HG03066 (cell line): Measurements from ENCODE around the gene MMEL1.

Source experiments
- ATAC-seq: cut with Tn5 transposase; IDR thresholded peaks from one replicate; pipeline ENCODE4 v1.9.1; 2021; ENCODE audit warnings: low read depth; ENCODE audit not compliant: unreplicated experiment

MMEL1 gene

DNA sequence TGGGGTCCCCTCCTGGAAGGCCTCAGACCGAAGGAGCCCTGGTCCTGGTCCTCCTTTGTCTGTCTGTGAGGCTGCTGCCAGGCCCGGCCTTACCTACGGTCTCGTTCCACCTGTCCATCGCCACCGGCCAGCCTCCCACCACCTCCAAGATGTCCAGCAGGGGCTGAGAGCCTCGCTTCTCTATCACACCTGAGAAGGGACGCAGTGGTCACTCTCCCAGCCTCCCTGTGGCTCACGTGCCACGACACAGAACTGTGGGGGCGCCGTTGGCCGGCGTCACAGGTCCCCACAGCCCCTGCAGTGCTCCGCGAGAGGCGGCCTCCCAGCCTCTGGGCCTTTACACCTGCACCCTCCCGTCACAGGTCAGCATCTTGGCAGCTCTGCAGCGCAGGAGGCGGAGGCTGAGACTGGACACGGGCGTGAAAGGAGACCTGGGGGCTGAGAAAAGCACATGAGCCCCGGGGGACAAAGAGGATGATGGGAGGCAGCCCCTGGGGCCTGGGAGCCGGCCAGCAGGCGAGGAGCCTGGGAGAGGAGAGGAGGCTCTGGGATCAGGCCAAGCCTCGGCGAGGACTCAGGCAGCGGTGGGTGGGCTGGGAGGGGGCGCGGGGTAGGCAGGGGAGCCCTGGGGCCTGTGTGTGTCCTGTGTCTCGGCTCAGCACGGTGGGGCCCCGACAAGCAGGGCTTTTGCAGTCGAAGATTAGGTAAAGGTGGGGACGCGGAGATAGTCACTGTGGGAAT lies 25.8 kb downstream of the MMEL1 start:
- ATAC-seq, result no peak

DNA sequence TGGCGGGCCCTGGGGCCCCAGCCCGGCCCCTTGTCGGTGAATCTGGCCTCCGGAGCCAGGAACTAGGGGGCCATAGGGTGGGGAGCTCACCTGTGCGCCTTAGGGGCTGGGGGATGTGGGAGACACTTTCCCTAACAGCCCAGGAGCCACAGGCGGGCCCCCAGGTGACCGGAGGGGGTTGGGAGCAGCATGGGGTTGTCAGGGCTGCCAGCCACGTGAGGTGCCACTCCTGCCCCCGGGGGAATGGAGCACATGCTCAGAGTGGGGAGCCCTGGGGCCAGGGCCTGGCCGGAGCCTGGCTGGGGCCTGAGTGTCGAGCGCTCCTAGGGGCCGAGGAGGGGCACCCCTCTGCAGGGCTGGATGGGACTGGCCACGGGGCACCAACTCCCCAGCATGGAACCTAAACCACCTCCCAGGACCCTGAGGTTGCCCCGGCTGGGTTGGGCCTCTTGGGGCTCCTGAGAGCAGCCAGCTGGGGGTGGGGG lies 26.4 kb downstream of the MMEL1 start:
- no peak for ATAC-seq

DNA sequence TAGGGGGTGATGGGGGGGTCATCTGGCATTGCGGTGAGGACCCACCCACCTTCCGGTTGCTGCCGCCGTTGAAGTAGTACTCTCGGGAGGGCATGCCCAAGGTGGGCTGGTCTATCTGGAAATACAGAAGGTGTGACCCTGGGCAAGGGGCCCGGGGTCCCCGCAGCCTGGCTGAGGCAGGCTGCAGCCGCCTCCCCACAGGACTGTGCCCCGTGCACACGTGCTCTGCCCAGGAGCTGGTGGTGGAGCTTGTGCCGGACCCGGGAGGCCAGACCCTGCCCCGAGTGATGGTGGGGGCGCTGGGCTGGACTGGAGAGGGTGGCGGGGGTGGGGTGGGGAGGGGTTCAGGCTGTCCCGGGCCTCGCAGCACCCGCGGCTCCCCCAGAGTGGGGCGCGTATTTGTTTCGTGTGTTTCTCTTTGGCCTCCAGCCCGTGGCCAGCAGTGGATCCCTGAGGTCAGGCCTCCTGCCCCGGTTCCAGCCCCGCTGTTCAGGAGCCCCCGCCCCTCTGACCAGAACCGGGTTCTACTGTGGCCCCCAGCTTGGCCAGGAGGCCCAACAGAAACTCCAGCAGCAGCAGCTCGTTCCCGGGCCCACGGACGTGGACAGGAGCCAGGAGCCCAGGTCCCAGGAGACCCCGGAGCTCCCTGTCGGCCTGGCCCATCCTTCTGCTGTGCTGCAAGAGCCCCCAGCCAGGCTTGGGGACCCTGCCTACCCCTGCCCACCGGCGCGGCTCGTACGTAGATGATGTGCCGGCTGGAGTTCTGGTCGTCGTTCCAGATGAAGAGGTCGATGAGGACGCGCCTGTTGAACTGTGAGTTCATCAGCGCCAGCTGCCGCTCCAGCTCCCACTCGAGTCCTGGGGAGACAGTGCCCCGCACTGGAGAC lies 27.1 kb downstream of the MMEL1 start:
- no peak for ATAC-seq

DNA sequence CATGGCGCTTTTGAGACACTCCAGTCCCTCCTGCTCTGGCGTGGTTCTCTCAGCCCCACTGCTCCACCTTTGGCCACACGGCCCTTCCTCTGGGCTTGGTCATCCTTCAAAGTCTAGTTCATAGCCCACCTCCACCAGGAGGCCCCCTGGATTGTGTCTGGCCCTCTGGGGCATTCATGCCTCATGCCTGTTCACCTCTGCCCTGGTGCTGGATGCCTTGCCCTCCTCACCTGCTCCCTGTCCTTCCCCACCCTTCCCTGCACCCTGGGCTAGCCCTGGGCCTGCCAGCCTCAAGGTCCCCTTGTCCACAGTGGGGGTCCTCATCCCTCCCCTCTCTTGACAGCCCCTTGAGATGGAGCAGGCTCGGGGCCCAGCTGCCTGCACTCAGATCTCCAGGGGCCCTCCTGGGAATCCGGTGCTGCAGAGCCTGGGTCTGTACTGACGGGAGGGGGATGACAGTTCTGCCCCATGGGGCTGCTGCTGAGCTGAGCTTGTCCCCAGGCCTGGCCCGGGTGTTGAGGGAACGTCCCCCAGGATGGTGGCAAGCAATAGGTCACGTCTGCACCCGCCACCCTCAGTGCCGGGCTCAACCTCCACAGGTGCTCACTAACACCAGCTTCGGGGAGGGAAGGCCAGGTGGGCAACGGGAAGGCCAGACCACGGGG lies 27.8 kb downstream of the MMEL1 start:
- ATAC-seq, result no peak

DNA sequence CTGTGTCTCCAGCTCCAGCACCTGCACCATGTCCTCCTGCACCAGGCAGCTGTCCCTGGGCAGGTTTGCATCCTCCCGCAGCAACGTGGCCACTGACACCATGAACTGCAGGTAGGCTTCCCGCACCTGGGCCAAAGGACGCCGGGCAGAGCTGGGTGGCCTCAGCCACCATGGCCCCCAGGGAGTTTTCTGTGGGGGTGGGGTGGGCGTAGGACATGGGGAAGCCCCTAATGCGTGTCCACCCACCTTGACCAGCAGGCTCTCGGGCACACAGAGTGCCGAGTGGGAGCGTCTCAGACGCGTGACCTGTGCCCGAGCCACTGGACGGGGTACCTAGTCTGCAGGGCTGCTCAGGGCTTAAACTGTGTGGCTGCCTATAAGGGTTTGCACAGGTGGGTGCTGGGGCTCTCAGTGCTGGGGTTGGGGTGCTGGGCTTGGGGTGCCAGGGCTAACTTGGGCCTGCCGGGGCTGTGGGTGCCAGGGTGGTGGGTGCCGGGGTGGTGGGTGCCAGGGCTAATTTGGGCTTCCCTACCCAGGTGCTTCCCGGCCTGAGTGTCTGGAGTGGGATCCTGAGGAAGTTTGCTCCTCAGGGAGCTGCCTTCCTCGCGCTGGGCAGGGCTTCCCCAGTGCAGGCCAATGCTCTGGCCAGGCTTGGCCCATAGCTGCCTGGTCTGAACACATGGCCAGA lies 28.5 kb downstream of the MMEL1 start:
- no peak for ATAC-seq

DNA sequence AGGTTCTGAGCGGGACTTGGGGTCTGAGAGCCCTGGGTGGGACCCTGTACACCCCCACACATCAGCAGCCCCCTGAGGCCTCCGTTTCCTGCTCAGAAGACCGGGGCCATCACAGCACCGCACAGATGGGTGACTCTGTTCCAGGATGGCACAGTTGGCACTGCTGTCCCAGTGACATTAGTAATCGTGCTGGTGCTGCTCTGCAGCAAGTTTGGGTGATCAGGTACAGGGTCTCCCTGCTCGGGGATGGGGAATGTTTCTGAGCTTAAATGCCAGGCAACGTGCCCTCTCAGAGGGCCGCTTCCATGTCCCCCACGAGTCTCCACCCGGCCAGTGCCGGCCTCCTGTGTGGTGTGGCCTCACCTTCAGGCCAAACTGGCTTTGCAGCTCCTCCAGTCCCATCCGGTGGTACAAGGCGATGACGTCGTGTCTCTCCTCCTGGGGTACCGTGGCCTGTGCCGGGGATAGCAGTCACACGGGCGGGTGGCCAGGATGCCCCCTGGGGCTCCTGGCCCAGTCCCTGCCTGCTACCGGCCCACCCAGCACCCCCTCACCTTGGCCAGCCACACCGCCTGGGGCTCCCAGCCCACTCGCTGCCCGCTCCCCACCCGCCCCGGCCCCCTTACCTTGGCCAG lies 29.2 kb downstream of the MMEL1 start:
- ATAC-seq, result no peak

DNA sequence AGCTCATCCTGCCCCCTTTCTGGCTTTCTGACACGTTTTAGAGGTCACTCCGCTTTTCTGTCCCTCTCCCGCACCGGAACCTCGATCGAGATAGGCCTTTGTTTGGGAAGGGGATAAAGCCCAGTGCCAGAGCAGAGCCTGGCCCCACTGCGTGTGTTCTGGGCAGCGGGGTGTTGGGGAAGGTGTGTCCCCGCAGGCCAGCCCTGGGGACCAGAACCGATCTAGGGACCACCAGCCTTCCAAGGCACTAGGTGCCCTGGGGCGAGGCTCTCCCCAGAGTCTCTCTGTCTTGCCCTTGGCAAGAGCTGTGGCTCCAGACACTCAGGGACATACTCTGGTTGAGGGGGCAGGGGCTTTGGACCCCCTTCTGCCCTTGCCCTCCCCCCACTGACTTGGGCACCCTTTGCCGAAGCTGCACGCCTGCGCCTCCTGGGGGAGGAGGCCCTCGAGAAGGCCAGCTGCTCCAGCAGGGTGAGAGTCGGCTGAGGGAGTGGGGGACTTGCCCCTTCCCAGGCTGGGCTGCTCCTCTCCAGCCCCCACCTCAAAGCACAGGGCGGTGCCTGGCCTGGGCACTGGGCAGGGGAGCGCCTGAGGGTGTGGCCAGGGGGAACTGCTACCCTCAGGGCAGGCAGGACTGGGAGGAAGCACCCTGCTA lies 29.8 kb downstream of the MMEL1 start:
- ATAC-seq, result no peak

DNA sequence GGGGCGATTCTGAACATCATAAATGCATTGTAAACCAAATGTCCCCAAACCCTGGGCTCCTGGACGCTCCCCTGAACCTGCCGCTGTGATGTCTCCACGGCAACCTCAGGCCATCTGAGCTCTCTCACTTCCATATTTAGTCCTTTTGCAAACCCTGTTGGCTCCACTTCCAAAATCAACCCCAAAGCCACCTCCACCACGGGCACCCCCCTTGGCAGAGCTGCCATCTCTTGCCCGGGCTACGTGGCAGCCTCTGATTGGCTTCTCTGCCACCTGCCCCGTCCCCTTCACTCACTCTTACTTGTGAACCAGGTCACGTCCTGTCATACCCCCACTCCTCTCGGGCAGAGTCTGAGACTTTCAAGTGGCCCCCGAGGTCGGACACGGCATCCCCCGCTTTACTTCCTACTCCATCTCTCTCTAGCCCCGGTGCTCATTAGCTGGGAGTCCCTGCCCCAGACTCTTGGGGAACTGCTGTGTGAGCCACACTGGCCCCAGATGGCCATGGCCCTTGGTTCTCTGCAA lies 30.4 kb downstream of the MMEL1 start:
- no peak for ATAC-seq

DNA sequence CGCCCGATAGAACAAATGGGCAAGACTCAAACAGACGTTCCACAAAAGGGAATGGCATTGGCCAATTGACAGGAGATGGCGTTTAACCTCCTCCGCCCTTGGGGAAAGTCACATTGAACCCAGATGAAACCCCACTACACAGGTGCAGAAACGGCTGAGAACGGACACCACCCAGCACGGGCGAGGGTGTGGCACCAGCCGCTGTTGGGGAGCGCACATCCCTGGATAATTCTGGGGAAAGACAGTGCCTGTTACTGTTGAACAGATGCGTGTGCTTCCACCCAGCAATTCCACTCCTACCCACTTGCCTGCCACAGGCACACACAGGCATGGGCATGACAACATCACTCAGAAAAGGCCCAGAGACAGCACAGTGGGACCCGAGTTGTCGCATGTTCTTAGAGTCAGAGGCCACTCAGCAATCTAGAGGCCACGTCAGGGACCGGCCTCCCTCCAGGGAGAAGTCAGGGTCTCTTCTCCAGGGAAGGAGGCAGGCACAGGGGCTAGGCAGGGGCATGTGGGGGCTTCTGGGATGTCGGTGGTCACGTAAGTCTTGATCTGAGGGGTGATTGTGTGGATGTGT lies 31.0 kb downstream of the MMEL1 start:
- ATAC-seq, result no peak

DNA sequence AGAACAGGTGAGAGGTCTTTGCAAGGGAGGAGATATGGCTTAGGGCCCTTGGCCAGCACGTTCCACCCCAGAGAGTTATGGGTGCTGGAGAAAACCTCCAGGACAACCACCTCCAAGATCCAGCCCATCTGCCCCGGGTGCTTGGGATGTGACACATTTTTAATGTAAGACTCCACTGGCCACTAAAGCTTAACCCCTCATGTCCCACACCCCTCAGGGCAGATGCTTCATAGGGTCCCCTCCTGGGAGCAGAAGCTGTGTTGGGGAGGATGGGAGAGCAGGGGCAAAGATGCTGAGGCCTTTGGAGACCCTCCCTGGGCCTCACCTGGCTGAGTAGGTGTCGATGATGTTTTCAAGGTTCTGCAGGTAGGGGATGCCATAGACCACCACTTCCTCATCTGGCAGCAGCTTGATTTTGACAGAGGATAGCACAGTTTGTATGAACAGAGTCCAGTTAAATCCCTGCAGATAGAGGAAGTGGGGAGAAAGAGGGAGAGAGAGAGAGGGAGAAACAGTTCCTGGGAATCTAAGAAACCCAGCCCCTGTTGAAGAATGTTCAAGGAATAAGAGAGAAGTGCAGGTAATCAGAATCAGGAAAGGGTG lies 34.4 kb downstream of the MMEL1 start:
- no peak for ATAC-seq

DNA sequence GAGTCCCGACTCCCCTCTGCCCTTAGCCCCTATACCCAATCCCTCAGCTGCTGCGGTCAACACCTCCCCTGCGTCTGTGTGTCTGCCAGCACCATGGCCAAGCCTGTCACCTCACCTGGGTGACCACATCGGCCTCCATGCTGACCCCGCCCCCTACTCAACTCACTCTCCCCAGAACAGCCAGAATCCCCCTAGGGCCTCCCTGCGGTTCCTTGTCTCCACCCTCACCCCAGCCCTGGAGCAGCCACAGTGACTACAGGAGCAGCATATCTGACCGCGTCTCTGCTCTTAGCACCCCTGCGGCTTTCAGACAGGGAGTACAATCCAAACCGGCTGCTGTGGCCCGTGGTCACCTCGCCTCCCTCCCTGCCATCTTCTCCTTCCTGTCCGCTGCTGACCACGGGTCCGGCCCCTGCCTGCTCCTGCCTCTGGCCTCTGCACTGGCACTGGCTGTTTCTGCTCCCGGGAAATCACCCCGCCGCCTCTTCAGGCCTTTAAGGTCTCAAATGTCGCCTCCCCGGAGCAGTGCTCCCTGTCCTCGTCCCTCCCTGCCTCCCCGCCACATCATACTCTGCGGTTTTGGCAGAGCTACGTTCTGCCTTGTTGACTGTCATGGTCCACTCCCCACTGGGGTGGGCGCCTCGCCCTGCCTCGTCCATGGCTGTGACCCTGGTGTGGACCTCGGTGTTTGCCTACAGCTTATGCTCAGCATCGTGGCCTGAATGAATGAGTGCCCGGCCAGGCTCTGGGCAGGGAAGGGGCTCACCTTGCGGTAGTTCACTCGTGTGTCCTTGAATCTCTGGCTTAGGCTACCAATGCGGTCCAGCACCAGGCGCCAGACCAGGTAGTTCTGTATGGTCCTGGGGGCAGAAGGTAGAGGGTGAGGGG lies 35.1 kb downstream of the MMEL1 start:
- ATAC-seq, result no peak

DNA sequence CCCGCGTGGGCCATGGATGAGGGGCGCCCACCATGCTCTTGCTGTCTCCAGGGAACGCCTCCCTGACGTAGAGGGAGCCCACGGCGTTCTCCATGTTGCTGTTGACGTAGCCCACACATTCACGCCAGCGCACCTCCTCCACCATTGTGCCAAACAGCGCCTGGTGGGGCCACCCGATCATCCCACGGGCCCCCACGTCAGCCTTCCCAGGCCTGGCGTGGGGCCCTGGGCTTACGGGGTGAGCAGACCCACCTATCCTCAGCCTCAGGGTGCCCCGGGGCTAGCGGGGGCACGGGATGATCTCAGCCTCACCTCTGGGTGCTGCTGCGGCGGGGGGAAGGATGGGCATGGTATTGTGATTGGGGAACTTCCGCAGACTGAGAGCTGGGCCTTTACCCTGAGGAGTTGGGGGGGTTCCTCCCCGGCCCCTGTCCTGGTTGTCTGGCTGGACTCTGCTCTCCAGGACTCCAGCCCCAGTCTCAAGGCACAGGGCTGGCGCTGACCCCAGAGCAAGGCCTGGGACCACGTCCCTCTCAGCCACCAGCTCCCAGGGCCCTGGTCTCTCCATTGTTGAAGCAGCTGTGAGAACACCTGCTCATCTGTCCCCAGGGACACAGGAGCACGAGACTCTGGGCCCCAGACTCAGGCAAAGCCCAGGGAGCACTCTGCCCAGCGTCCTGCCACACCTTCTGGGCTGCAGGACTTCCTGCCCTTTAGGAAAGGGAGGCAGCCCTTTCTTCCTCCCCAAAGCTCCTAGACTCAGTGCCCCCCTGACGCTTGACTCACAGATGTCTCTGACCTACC lies 36.1 kb downstream of the MMEL1 start:
- no peak for ATAC-seq

DNA sequence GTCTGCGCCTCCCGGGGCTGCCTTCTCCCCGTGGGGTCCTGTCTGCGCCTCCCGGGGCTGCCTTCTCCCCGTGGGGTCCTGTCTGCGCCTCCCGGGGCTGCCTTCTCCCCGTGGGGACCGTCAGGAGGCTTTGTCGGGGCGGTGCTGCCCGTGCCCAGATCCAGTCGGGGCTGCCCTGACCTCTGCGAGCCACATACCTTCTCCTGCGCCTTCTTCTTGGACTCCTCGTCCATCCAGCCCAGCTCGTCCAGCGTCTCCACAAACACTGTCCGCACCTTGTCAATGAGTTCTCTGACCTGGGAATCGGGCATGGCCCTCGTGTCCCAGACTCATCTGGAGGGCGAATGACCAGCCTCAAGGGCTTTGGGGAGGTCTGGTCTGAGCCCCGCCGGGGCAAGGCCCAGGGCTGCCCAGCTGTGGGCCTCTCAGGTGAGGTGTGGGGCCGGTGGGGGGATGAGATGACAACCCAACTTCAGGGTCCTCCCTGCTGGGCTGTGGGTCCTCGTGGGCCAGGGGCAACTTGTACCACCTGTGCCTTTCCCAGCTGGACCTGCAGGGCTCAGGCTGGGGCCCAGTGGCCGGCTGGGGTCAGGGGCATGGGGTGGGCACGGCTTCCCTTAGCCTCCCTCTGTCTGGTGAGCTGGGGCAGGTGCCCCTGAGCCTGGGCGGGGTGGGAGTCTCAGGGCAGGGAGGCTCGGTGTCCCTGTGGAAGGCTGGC lies 36.8 kb downstream of the MMEL1 start:
- no peak for ATAC-seq

DNA sequence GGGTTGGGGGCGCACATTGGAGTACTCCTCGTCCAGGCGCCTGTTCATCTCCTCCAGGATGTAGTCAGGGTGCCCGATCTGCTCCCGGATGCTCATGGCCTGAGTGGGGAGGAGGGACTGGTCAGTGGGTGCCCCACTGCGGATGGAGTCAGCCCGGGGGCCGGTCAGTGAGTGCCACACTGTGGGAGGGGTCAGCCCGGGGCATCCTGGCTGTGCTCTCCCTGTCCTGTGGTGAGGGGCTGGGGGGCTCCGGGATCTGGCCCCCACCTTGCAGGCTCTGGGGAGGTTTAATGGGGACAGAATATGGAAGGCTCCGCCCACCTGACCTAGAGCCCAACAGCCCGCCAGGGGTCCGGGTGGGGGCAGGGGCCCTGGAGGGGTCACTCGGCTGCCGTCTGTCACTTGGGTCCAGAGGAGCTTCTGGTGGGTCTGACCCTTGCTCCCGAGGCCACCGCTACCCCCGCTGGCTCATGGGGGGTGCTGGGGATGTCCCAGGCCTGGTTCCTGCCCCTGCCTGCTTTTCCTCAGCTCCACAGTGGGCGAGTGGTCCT lies 37.5 kb downstream of the MMEL1 start:
- no peak for ATAC-seq

DNA sequence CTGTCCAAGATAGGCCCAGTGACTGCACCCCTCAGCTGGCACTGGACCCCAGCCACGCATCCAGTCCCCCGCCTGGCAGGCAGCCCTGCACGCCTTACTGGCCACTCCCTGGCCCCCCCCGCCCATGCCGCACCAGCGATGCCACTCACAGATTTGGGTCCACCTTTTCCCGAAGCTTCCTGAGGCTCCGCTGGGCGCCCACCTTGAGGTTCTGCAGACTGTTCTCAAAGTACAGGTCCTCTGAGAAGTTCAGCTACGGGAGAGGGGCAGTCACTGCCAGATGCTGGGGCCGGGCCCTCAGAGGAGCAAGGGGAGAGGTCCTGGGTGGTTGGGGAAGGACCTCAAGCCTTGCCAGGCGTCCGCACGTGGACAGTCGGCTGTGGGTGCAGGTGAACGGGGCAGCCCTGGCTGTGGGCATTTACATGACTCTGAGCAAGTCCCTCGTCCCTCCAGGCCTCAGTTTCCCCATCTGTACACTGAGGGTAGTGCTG lies 38.1 kb downstream of the MMEL1 start:
- no peak for ATAC-seq
